ENCODE measurements around the gene ARMC2.
"Not testable (repeated sequence)": the region's sequence is repeated elsewhere in the genome, so short reads cannot be mapped to it uniquely, and the experiment has no call there.

ARMC2 gene

DNA sequence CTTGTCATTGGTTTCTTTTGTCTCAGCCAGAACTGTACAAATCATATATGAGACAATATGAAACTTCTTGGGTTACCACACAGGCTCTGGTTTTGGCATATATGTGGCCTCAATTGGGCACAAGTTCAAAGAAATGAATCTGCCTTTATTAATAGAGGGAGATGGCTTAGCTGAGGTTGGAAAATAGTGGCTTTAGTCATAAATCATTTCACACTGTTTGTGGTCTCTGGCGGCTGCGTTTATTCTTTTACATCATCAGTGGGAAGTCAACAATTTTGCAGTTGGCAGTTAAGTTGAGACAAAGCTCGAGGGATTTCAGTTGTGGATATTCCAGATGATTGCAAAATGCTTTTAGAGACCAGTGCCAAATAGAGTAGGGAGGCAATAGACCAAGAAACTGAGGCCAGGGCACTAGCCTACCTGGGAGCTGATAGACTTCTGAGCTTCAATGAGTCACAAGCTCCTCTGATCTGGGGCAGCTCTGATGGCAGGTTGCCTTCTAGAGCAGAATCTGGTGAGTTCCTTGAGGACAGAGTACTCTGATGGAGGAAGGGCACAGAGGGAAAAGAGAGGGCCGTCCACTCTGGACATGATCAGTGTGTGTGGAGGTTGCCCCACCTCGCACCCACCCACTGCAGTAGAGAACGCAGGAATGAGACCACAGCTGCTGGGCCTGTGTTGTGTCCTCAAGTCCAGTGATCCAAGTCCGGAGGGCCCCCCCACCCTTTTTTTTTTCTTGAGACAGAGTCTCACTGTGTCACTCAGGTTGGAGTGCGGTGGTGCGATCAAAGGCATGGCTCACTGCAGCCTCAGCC, 73.5 kb downstream of the ARMC2 start:
- DNase-seq: no peak

DNA sequence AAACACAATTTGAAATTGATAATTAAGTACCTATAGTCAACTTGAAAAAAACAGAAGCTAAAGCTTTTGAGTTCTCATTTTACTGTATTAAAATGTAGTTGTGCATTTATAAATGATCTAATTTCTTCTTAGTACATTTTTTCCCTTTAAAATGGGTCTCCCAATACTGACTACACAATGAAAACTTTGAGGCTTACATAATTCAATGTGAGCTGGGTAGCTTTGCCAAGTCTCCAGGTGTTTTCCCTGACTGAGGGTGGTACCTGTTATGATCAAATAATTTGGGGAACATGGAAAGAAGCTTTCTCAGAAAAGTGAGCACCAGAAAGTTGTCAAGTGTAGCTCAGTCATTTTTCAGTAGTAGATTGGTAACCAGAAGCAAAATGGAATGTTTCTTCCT, 74.3 kb downstream of the ARMC2 start:
- no peak for DNase-seq

DNA sequence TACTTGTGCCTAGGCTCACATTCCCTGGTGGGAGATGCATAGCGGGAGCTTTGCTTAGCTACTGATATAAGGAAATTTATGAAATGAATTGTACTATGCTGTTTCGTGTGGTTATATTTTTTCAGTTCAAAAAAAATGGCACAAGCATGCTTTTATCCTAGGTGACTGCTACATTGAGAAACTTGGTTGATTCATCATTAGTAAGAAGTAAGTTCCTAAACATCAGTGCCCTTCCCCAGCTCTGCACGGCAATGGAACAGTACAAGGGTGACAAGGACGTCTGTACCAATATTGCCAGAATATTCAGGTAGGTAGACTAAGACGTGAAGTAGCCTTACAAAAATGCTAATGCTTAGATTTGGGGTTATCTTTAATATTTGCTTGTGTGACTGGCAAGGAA, 79.7 kb downstream of the ARMC2 start:
- DNase-seq: no peak

- no peak for DNase-seq
These were observed 80.4 kb downstream of the ARMC2 start for GRCh38 chr6:108928650-108929049.

GRCh38 chr6:108931090-108931489, 82.9 kb downstream of the ARMC2 start:
- not testable (repeated sequence) for DNase-seq

DNA sequence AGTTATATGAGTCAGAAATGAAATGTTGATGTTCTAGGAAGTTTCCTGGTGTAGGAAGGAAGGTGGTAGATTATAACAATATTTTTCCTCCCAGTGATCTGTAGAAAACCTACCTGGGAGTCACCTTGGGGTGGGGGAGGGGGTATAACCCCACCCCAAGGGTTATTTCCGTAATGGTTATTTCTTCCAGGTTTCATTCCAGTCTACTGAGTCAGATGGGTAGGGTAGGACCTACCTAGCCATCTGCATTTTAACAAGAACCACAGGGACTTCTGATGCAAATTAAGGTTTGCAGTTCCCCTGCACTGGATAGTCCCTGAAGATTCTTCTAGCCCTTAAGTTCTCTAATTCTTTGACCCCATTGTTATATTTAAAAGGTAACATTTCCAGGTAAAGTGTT, 88.9 kb downstream of the ARMC2 start:
- DNase-seq: no peak

GRCh38 chr6:108940741-108941140, 92.5 kb downstream of the ARMC2 start:
- no peak for DNase-seq

- DNase-seq: no peak
These were observed 93.1 kb downstream of the ARMC2 start for GRCh38 chr6:108941281-108941680.

GRCh38 chr6:108941859-108942258, 93.6 kb downstream of the ARMC2 start:
- DNase-seq: no peak

- DNase-seq: peak; percentile 73
These were observed 94.6 kb downstream of the ARMC2 start for GRCh38 chr6:108942556-108943492.

- DNase-seq: no peak
These were observed 95.8 kb downstream of the ARMC2 start for GRCh38 chr6:108944071-108944470.

GRCh38 chr6:108944707-108945680, 96.8 kb downstream of the ARMC2 start:
- no peak for DNase-seq

GRCh38 chr6:108945681-108946159, 97.5 kb downstream of the ARMC2 start:
- no peak for DNase-seq

DNA sequence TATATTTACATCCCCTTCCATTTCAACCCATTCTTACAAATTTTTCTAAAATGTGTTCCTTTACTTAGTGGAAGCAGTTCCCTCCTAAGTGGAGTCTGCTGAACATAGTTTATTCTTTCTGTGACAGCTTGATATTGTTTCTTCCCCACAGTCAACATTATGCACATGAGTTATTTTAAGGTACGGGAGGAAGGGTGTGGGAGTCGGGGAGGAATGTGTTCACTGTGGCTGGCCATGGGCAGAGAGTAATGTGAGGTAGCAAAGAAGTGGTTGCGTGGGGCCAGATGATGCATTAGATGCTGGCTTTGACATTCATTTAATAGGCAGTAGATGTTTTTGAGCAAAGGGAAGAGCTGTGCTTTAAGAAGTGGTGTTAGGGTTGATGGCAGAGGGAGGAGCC, 98.5 kb downstream of the ARMC2 start:
- DNase-seq: no peak

- no peak for DNase-seq
These were observed 99.1 kb downstream of the ARMC2 start for GRCh38 chr6:108947114-108947854.

DNA sequence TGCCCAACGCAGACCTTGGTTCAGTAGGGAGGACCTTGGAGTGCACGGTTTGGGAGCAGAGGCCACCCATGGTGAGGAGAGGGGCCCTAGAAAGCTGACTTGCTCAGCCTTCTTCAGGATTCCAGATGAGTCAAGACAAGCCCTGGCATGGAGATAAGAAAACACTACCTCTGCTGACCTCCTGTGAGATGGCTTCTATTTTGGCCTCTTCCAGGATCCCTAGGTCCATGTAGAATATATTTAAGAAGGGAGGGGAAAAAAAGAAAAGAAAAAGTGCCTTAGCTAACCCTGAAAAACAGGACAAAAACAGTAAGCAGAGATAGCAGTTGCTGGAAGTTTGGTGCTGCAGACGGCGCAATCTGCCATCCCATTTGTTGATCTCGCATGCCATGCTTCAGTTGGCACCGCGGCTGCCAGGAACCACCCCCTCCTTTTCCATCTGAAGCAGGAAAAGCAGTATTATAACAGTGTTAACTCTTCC, 100.0 kb downstream of the ARMC2 start:
- DNase-seq: no peak

DNA sequence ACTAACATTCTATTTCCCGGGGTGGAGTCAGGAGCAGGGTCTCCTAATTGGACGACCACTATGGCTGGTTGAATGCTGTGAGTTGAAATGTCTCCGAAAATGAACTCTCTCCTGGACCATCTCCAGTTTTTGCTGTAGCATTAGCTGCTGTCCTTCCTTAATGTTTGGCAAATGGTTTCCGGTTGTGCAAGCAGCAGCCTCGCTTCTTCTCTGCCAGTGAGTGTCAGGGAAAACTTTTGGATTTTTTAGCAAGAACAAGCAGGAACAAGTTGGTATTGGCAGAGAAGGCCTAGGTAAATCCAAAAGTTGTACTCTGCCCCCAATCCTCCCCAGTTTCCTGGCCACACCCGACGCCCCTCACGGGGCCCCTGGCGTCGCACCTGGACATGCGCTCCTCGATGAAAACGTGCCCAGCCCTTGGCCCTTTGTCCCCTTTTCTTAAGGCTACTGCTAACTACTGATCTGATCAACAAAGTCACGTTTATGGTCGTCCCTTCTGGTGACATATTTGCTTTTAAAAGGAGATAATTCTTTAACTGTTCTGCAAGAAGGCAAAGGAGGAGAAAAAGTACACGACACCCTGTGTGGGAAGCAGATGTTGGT, 103.2 kb downstream of the ARMC2 start:
- no peak for DNase-seq

GRCh38 chr6:108952776-108953486, 104.7 kb downstream of the ARMC2 start:
- DNase-seq: no peak

DNA sequence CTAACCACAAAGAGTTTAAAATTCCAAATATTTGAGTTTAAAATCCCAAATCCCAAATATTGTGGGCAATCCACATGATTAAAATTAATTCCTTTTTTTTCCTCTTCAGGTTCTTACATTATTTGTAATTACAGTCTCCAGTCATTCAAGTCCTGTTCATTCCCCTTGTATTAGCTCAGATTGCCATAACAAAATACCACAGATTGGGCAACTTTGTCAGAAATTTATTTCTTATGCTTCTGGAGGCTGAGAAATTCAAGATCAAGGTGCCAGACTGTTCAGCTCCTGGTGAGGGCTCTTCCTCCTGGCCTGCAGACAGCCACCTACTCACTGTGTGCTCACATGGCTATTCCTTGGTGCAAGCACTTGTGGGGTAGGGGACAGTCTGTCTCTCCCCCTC, 105.5 kb downstream of the ARMC2 start:
- no peak for DNase-seq

DNA sequence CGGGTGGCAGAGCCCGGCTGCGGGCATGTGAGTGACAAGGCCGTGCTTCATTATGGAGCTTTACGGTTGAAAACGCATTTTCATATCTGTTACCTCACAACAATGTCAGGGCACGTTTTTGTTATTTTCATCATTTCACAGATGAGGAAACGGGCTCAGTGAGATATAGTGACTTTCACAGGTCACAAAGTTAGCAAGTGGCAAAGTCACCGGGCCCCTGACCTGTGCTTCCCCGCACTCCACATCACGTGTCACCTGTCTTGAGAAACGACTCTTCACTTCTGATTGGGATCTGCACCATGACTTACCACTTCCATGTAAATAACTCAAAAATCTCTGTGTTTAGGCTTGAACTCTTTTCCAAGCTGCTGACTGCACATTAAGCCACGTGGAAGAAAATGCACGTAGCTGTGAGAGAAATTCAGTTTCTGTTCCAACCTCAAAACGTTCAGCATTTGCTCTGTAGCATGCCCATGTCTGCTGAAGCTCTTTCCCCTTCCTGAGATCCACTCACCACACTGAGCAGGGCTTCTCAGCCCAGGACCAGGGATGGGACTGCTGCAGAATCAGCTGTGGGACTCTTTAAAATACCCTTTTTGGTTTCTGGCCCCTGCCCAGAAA, 107.2 kb downstream of the ARMC2 start:
- no peak for DNase-seq

All from CD4-positive, alpha-beta T cell treated with Interleukin-15 for 1 hour (primary cell).